CD4-positive, alpha-beta T cell (primary cell): ENCODE results near the gene SAG. TPM values are rescaled to one million over a fixed set of nuclear protein-coding genes. Genes with fewer than 3 reads are reported as not detected.

Source experiments
- ATAC-seq: fragments of 200-7000 bp; cut with Tn5 transposase; one replicate; pipeline ENCODE4 v1.10.0; 2022; ENCODE audit warnings: mild to moderate bottlenecking; ENCODE audit not compliant: poor library complexity
- CTCF ChIA-PET: fragments of 350-600 bp; sonication (Branson Sonifier 250); formaldehyde crosslinking; loops from one replicate; lab custom pipeline; 2021; ENCODE audit warnings: antibody characterized with exemption, inconsistent platforms; lab: Charles Lee
- POLR2A ChIA-PET: fragments of 350-600 bp; sonication (Branson Sonifier 250); formaldehyde crosslinking; loops from one replicate; lab custom pipeline; 2021; ENCODE audit warnings: antibody characterized with exemption, inconsistent platforms; lab: Charles Lee
- DNase-seq, 14 experiments: peaks; one replicate each; pipeline ENCODE4 v3.0.0-alpha.2; 2013 to 2020; ENCODE audit warnings: mixed read lengths in 2 of 14
- H3K27ac ChIP-seq, 2 donors: one replicate each; pipeline versions ENCODE4 v1.5.1 to v1.7.0; 2013; ENCODE audit warnings: low read length in 2 of 2, low read depth in 1 of 2, mild to moderate bottlenecking in 1 of 2
- H3K27me3 ChIP-seq, 2 experiments: 1 replicate in 1 of 2; 2 replicates in 1 of 2; pipeline versions ENCODE4 v1.6.1 to v1.7.0; 2013; ENCODE audit warnings: low read length in 2 of 2, control low read depth in 1 of 2, mild to moderate bottlenecking in 1 of 2, moderate library complexity in 1 of 2; ENCODE audit not compliant: insufficient read depth in 2 of 2, control insufficient read depth in 1 of 2
- H3K36me3 ChIP-seq: one replicate; pipeline ENCODE4 v1.6.1; 2013; ENCODE audit warnings: low read length, control low read depth; ENCODE audit not compliant: insufficient read depth
- H3K4me1 ChIP-seq: one replicate; pipeline ENCODE4 v1.6.1; 2013; ENCODE audit warnings: low read length, control low read depth; ENCODE audit not compliant: insufficient read depth
- H3K4me3 ChIP-seq: one replicate; pipeline ENCODE4 v1.5.1; 2013; ENCODE audit warnings: mild to moderate bottlenecking, low read length, moderate library complexity
- H3K9me3 ChIP-seq, 2 experiments: 1 replicate in 1 of 2; 2 replicates in 1 of 2; pipeline versions ENCODE4 v1.6.1 to v1.7.0; 2013; ENCODE audit warnings: low read length in 2 of 2, mild to moderate bottlenecking in 2 of 2, control low read depth in 1 of 2, moderate library complexity in 1 of 2; ENCODE audit not compliant: control insufficient read depth in 1 of 2, insufficient read depth in 1 of 2
- H3K27ac Mint-ChIP-seq: one replicate; pipeline ENCODE4 v1.8.0; 2020; ENCODE audit warnings: mixed read lengths
- H3K27me3 Mint-ChIP-seq: one replicate; pipeline ENCODE4 v1.8.0; 2021; ENCODE audit warnings: mixed read lengths
- H3K36me3 Mint-ChIP-seq: one replicate; pipeline ENCODE4 v1.8.0; 2021; ENCODE audit warnings: low read depth, mixed read lengths
- H3K4me1 Mint-ChIP-seq: one replicate; pipeline ENCODE4 v1.8.0; 2021; ENCODE audit warnings: low read depth, mixed read lengths
- H3K4me3 Mint-ChIP-seq: one replicate; pipeline ENCODE4 v1.8.0; 2020; ENCODE audit warnings: mild to moderate bottlenecking, mixed read lengths
- H3K9me3 Mint-ChIP-seq: one replicate; pipeline ENCODE4 v1.8.0; 2020; ENCODE audit warnings: mixed read lengths
- CTCF ChIP-seq: fragments of 200-600 bp; IDR thresholded peaks from one replicate; pipeline ENCODE4 v1.8.0; 2022; ENCODE audit warnings: antibody characterized with exemption, mild to moderate bottlenecking
- intact Hi-C, 2 experiments: fragments of 100-400 bp; cut with DNase I in 1 of 2; cut with micrococcal nuclease in 1 of 2; formaldehyde crosslinking; loops; one replicate each; pipeline versions ENCODE4 v1.15.1 to v1.9.0; 2023 to 2025; cut with DNase I, micrococcal nuclease
- total RNA-seq, 174 experiments: library from RNA in 2 of 174; stranded (reverse) in 2 of 174; gene quantifications; one replicate each; pipeline ENCODE4 v1.2.3 and lab custom pipeline; 2021 to 2026

SAG gene
- total RNA-seq, 2 experiments from 2014 or later, result 0.03 to 0.22 TPM

GRCh38 chr2:233354971-233355574 is 47.5 kb downstream of the SAG start:
- intact Hi-C loops, result loop anchor here (1.0 to 10.0 kb wide), 5 partner anchors 63 to 1040 kb away; no protein-coding TSS in a partner anchor
- ChIA-PET POLR2A (interaction anchor here (0.6 to 4.5 kb wide), 4 partner anchors 23 to 87 kb away, joined by 3 to 25 read pairs (median 10); no protein-coding TSS in a partner anchor), CTCF (interaction anchor here (0.6 kb wide), 2 partner anchors 10 to 88 kb away, joined by 3 to 5 read pairs; no protein-coding TSS in a partner anchor)
- no peak for ATAC-seq
- Histone ChIP-seq H3K36me3 (no peaks in the 10 kb centered on the region), H3K27me3 (no peaks in the 10 kb centered on the region), H3K4me1 (peaks cover 39% of the 10 kb centered on the region), H3K9me3 (no peaks in the 10 kb centered on the region), H3K27ac (no peak overlapping the region), H3K4me3 (peak overlapping the region; percentile 88)
- no peaks in the 10 kb centered on the region for H3K9me3 Mint-ChIP-seq
- peak in 5 of 14 experiments; percentile 9 to 45 (median 18) for DNase-seq
- H3K4me3 Mint-ChIP-seq, result peak overlapping the region; percentile 92
- H3K36me3 Mint-ChIP-seq, result peaks cover 37% of the 10 kb centered on the region
- peaks cover 76% of the 10 kb centered on the region for H3K4me1 Mint-ChIP-seq
- no peaks in the 10 kb centered on the region for H3K27me3 Mint-ChIP-seq
- peak overlapping the region; percentile 76 for H3K27ac Mint-ChIP-seq
- no peak for TF ChIP-seq CTCF

- Mint-ChIP-seq H3K27me3 (no peaks in the 10 kb centered on the region), H3K9me3 (no peaks in the 10 kb centered on the region), H3K27ac (peak overlapping the region; percentile 76), H3K36me3 (peaks cover 42% of the 10 kb centered on the region), H3K4me3 (peak overlapping the region; percentile 92), H3K4me1 (peaks cover 68% of the 10 kb centered on the region)
- no peak for TF ChIP-seq CTCF
- H3K4me3 ChIP-seq, result peak overlapping the region; percentile 88
- peaks cover 37% of the 10 kb centered on the region for H3K4me1 ChIP-seq
- no peak overlapping the region for H3K27ac ChIP-seq
- no peak for DNase-seq
- intact Hi-C loops, result loop anchor here in 1 of 2 experiments (2.0 to 10.0 kb wide), 2 partner anchors 87 to 1041 kb away; no protein-coding TSS in a partner anchor
- peaks cover under 1% of the 10 kb centered on the region for H3K36me3 ChIP-seq
- no peak for ATAC-seq
- ChIA-PET POLR2A (interaction anchor here (1.0 to 4.5 kb wide), 3 partner anchors 24 to 88 kb away, joined by 3 to 25 read pairs (median 5); no protein-coding TSS in a partner anchor), CTCF (no interaction called here)
- H3K27me3 ChIP-seq, result no peaks in the 10 kb centered on the region
- H3K9me3 ChIP-seq, result no peaks in the 10 kb centered on the region
These were observed 48.3 kb downstream of the SAG start for GRCh38 chr2:233355916-233356315.

- intact Hi-C loops, result loop anchor here in 1 of 2 experiments (10.0 kb wide), 1 partner anchor 1042 kb away; no protein-coding TSS in a partner anchor
- peak in 2 of 14 experiments; percentile 25 to 33 for DNase-seq
These were observed 49.1 kb downstream of the SAG start for GRCh38 chr2:233356546-233357308.

More at GRCh38 chr2:233356546-233357308, 49.1 kb downstream of the SAG start:
- ATAC-seq, result no peak
- Mint-ChIP-seq H3K27me3 (no peaks in the 10 kb centered on the region), H3K4me1 (peaks cover 63% of the 10 kb centered on the region), H3K36me3 (peaks cover 47% of the 10 kb centered on the region), H3K27ac (peak overlapping the region; percentile 76), H3K9me3 (no peaks in the 10 kb centered on the region), H3K4me3 (peak overlapping the region; percentile 92)
- no peak overlapping the region for H3K27ac ChIP-seq
- no peak overlapping the region for H3K4me3 ChIP-seq
- ChIA-PET POLR2A (interaction anchor here (1.0 to 4.5 kb wide), 6 partner anchors 9 to 88 kb away, joined by 3 to 25 read pairs (median 6); no protein-coding TSS in a partner anchor), CTCF (interaction anchor here (1.5 to 2.5 kb wide), 2 partner anchors 87 to 106 kb away, joined by 5 to 13 read pairs; partner anchors contain the start of gene ATG16L1)
- no peaks in the 10 kb centered on the region for H3K27me3 ChIP-seq
- H3K9me3 ChIP-seq, result no peaks in the 10 kb centered on the region
- H3K4me1 ChIP-seq, result peaks cover 37% of the 10 kb centered on the region
- H3K36me3 ChIP-seq, result peaks cover 5% of the 10 kb centered on the region
- TF ChIP-seq CTCF, result no peak
